Naive thymus-derived CD4-positive, alpha-beta T cell (primary cell): Measurements from ENCODE around the gene COBLL1. TPM values are rescaled to one million over a fixed set of nuclear protein-coding genes. Genes with fewer than 3 reads are reported as not detected.

Source experiments
- ATAC-seq: fragments of 150-1000 bp; cut with Tn5 transposase; 2 replicates; pipeline ENCODE4 v1.10.0; 2021; ENCODE audit warnings: mild to moderate bottlenecking, moderate library complexity
- CTCF ChIA-PET: fragments of 350-600 bp; sonication (Branson Sonifier 250); formaldehyde crosslinking; loops from one replicate; lab custom pipeline; 2021; ENCODE audit warnings: antibody characterized with exemption; lab: Charles Lee
- POLR2A ChIA-PET: fragments of 350-600 bp; sonication (Branson Sonifier 250); formaldehyde crosslinking; loops from one replicate; lab custom pipeline; 2021; ENCODE audit warnings: antibody characterized with exemption, inconsistent platforms; lab: Charles Lee
- DNase-seq, 9 donors: peaks; one replicate each; pipeline versions ENCODE4 v3.0.0 to v3.0.0-alpha.2; 2020 to 2022; ENCODE audit warnings: mixed read lengths in 1 of 9
- H3K27ac ChIP-seq: one replicate; pipeline ENCODE4 v1.7.0; 2013; ENCODE audit warnings: mild to moderate bottlenecking, low read depth, low read length, moderate library complexity
- H3K27me3 ChIP-seq, 2 donors: one replicate each; pipeline ENCODE4 v1.7.0; 2013; ENCODE audit warnings: low read length in 2 of 2, mild to moderate bottlenecking in 2 of 2, moderate library complexity in 2 of 2; ENCODE audit not compliant: control insufficient read depth in 2 of 2, insufficient read depth in 2 of 2
- H3K36me3 ChIP-seq, 3 experiments: 1 replicate in 2 of 3; 2 replicates in 1 of 3; pipeline ENCODE4 v1.7.0; 2013; ENCODE audit warnings: low read length in 3 of 3, mild to moderate bottlenecking in 3 of 3, moderate library complexity in 1 of 3; ENCODE audit not compliant: insufficient read depth in 3 of 3, control insufficient read depth in 2 of 3
- H3K4me1 ChIP-seq, 2 donors: one replicate each; pipeline ENCODE4 v1.7.0; 2013; ENCODE audit warnings: low read length in 2 of 2, mild to moderate bottlenecking in 2 of 2, moderate library complexity in 1 of 2; ENCODE audit not compliant: control insufficient read depth in 2 of 2, insufficient read depth in 2 of 2
- H3K4me3 ChIP-seq: 2 replicates; pipeline ENCODE4 v1.7.0; 2013; ENCODE audit warnings: mild to moderate bottlenecking, low read length
- H3K9me3 ChIP-seq, 3 experiments: 1 replicate in 2 of 3; 2 replicates in 1 of 3; pipeline ENCODE4 v1.7.0; 2013; ENCODE audit warnings: low read length in 3 of 3; ENCODE audit not compliant: control insufficient read depth in 2 of 3
- H3K27ac Mint-ChIP-seq, 9 donors: one replicate each; pipeline ENCODE4 v1.8.0; 2020 to 2022; ENCODE audit warnings: mixed read lengths in 9 of 9, mild to moderate bottlenecking in 8 of 9, moderate library complexity in 5 of 9, inconsistent platforms in 2 of 9
- H3K27me3 Mint-ChIP-seq, 5 donors: one replicate each; pipeline ENCODE4 v1.8.0; 2021 to 2022; ENCODE audit warnings: mixed read lengths in 5 of 5, mild to moderate bottlenecking in 1 of 5
- H3K36me3 Mint-ChIP-seq, 5 donors: one replicate each; pipeline ENCODE4 v1.8.0; 2020 to 2022; ENCODE audit warnings: mixed read lengths in 5 of 5, mild to moderate bottlenecking in 3 of 5, inconsistent platforms in 1 of 5
- H3K4me1 Mint-ChIP-seq, 7 donors: one replicate each; pipeline ENCODE4 v1.8.0; 2020 to 2022; ENCODE audit warnings: mixed read lengths in 7 of 7, mild to moderate bottlenecking in 3 of 7, inconsistent platforms in 1 of 7
- H3K4me3 Mint-ChIP-seq, 10 donors: one replicate each; pipeline ENCODE4 v1.8.0; 2020 to 2022; ENCODE audit warnings: mild to moderate bottlenecking in 10 of 10, mixed read lengths in 10 of 10, moderate library complexity in 6 of 10, inconsistent platforms in 2 of 10
- H3K9me3 Mint-ChIP-seq, 11 donors: one replicate each; pipeline ENCODE4 v1.8.0; 2020 to 2022; ENCODE audit warnings: mixed read lengths in 11 of 11, mild to moderate bottlenecking in 4 of 11, inconsistent platforms in 1 of 11, moderate library complexity in 1 of 11
- intact Hi-C, 2 donors: fragments of 100-400 bp; cut with micrococcal nuclease; formaldehyde crosslinking; loops; one replicate each; pipeline ENCODE4 v1.15.1; 2023
- polyA plus RNA-seq, 2 donors: library from polyadenylated mRNA; unstranded; fragments of 300-500 nt; fragmentation: Illumina TruSeq; gene quantifications; one replicate each; pipeline ENCODE4 v1.2.3, GENCODE V29; 2021
- total RNA-seq, 6 experiments: library from RNA in 5 of 6; stranded (reverse) in 5 of 6; gene quantifications; 1 replicate in 5 of 6; 2 replicates in 1 of 6; pipeline ENCODE4 v1.2.3 and lab custom pipeline; 2021 to 2026

The COBLL1 gene
- total and polyA plus RNA-seq, 7 experiments from 2014 or later, result 0.22 to 8.0 (median 0.57) TPM; not detected in 2

DNA sequence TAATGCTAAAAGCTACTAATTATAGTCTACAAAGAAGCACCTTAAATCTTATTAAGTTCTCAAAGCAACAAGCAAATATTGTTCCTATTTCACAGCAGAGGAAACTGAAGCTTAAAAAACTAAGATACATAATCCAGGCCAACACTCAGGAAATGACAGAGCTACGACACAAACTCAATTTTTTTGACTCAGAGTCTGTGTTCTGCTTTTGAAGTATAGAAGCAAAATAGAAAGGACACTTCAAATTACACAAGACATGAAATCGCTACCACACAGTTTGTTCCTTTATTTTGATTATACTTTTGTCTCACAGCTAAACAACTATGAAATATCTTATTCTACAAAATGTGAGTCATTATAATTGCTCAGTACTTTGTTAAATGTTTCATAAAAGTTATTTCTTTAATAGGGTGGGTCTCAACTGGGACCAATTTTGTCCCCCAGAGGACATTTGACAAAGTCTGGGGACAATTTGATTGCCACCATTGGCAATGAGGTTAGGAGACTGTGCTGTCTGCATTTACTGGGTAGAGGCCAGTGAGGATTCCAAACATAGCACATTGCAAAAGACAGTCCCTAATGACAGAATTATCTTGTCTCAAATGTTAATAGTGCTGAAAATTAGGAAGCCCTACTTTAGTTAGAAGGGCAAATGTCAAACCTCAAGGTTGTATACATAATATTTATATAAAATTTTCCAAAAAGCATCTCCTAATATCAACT, 118.8 kb downstream of the COBLL1 start:
- no peaks in the 10 kb centered on the region for H3K27me3 ChIP-seq
- Mint-ChIP-seq H3K4me3 (no peak overlapping the region), H3K27me3 (no peaks in the 10 kb centered on the region), H3K27ac (no peak overlapping the region), H3K9me3 (no peaks in the 10 kb centered on the region), H3K4me1 (no peaks in the 10 kb centered on the region), H3K36me3 (no peaks in the 10 kb centered on the region)
- ATAC-seq (peak; percentile 83), DNase-seq (no peak)
- H3K36me3 ChIP-seq, result no peaks in the 10 kb centered on the region
- no peaks in the 10 kb centered on the region for H3K4me1 ChIP-seq
- H3K9me3 ChIP-seq, result no peaks in the 10 kb centered on the region
- ChIA-PET CTCF (no interaction called here), POLR2A (no interaction called here)
- intact Hi-C loops, result no loop called here
- no peak overlapping the region for H3K4me3 ChIP-seq
- H3K27ac ChIP-seq, result no peak overlapping the region

- H3K27me3 Mint-ChIP-seq, result no peaks in the 10 kb centered on the region
- intact Hi-C loops, result no loop called here
Observed at GRCh38 chr2:164721430-164721829, 120.2 kb downstream of the COBLL1 start.

GRCh38 chr2:164719996-164720941, 121.4 kb downstream of the COBLL1 start:
- Histone ChIP-seq H3K27me3 (no peaks in the 10 kb centered on the region), H3K36me3 (no peaks in the 10 kb centered on the region), H3K4me1 (no peaks in the 10 kb centered on the region), H3K9me3 (no peaks in the 10 kb centered on the region), H3K4me3 (no peak overlapping the region), H3K27ac (no peak overlapping the region)
- DNase-seq (no peak), ATAC-seq (no peak)
- H3K4me3 Mint-ChIP-seq, result no peak overlapping the region
- POLR2A ChIA-PET, result no interaction called here
- no peaks in the 10 kb centered on the region for H3K36me3 Mint-ChIP-seq
- H3K9me3 Mint-ChIP-seq, result no peaks in the 10 kb centered on the region
- intact Hi-C loops, result loop anchor here in 1 of 2 donors (5.0 to 10.0 kb wide), 2 partner anchors 158 to 1555 kb away; no protein-coding TSS in a partner anchor
- H3K4me1 Mint-ChIP-seq, result no peaks in the 10 kb centered on the region
- no peak overlapping the region for H3K27ac Mint-ChIP-seq
- CTCF ChIA-PET, result no interaction called here
- peaks cover 0 to 2% (median 0%) of the 10 kb centered on the region in 5 donors for H3K27me3 Mint-ChIP-seq

More at GRCh38 chr2:164721430-164721829, 120.2 kb downstream of the COBLL1 start:
- H3K4me3 Mint-ChIP-seq, result no peak overlapping the region
- ATAC-seq (no peak), DNase-seq (no peak)
- ChIA-PET CTCF (no interaction called here), POLR2A (no interaction called here)
- Histone ChIP-seq H3K27ac (no peak overlapping the region), H3K36me3 (no peaks in the 10 kb centered on the region), H3K27me3 (no peaks in the 10 kb centered on the region), H3K4me3 (no peak overlapping the region), H3K4me1 (no peaks in the 10 kb centered on the region), H3K9me3 (no peaks in the 10 kb centered on the region)
- no peaks in the 10 kb centered on the region for H3K36me3 Mint-ChIP-seq
- no peaks in the 10 kb centered on the region for H3K4me1 Mint-ChIP-seq
- no peak overlapping the region for H3K27ac Mint-ChIP-seq
- H3K9me3 Mint-ChIP-seq, result no peaks in the 10 kb centered on the region

- CTCF ChIA-PET, result no interaction called here
- no peaks in the 10 kb centered on the region for H3K9me3 Mint-ChIP-seq
- Histone ChIP-seq H3K27ac (no peak overlapping the region), H3K36me3 (no peaks in the 10 kb centered on the region), H3K4me3 (no peak overlapping the region), H3K4me1 (no peaks in the 10 kb centered on the region), H3K9me3 (no peaks in the 10 kb centered on the region), H3K27me3 (no peaks in the 10 kb centered on the region)
- H3K27ac Mint-ChIP-seq, result no peak overlapping the region
- intact Hi-C loops, result loop anchor here in 1 of 2 donors (5.0 to 10.0 kb wide), 2 partner anchors 155 to 1552 kb away; no protein-coding TSS in a partner anchor
- H3K4me1 Mint-ChIP-seq, result no peaks in the 10 kb centered on the region
- H3K4me3 Mint-ChIP-seq, result no peak overlapping the region
- ATAC-seq, result no peak
- POLR2A ChIA-PET, result no interaction called here
- peaks cover 0 to 2% (median 0%) of the 10 kb centered on the region in 5 donors for H3K27me3 Mint-ChIP-seq
- no peak for DNase-seq
- no peaks in the 10 kb centered on the region for H3K36me3 Mint-ChIP-seq
Observed at GRCh38 chr2:164717000-164717803, 124.4 kb downstream of the COBLL1 start.

DNA sequence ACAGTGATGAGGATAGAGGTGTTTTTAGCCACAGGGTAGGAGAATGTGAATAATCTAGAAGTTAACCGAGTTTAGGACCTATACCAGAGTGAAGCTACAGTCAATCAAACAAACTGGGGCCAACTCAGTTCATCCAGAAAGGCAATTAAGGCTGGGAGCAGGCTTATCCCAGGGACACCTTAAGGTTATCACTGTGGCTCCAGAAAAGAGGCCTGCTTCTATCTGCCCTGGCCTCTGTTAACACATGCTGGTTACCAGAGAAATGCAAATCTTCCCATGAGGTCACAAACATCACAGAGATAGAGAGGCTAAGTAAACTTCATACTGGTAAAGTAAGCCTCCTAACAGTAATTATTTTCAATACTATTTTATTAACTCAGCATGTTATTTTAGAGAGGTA, 127.2 kb downstream of the COBLL1 start:
- H3K36me3 Mint-ChIP-seq, result no peaks in the 10 kb centered on the region

DNA sequence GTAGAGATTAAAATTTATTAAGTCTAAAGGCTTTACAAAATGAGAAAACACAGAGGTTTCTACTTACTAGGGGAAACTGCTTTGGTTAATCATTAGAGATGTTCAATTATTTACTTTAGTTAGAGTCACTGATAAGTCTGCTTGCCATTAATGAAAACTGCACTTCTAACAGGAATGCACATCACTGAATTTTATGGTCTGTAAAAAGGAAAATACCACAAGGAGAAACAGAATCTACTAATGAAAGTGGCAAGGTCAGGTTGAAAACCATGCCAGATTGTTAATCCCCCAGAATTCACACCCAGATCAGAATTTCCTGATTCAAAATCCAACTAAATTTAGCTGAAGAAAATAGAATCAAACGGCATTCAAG, 129.9 kb downstream of the COBLL1 start:
- Histone ChIP-seq H3K36me3 (no peaks in the 10 kb centered on the region), H3K9me3 (no peaks in the 10 kb centered on the region), H3K4me3 (no peak overlapping the region), H3K4me1 (no peaks in the 10 kb centered on the region), H3K27me3 (no peaks in the 10 kb centered on the region), H3K27ac (no peak overlapping the region)
- H3K4me3 Mint-ChIP-seq, result no peak overlapping the region
- H3K36me3 Mint-ChIP-seq, result no peaks in the 10 kb centered on the region
- peaks cover 0 to 2% (median 0%) of the 10 kb centered on the region in 5 donors for H3K27me3 Mint-ChIP-seq
- H3K27ac Mint-ChIP-seq, result no peak overlapping the region
- H3K4me1 Mint-ChIP-seq, result no peaks in the 10 kb centered on the region
- CTCF ChIA-PET, result no interaction called here
- DNase-seq (no peak), ATAC-seq (no peak)
- no peaks in the 10 kb centered on the region for H3K9me3 Mint-ChIP-seq
- intact Hi-C loops, result loop anchor here in 1 of 2 donors (10.0 kb wide), 1 partner anchor 1547 kb away; no protein-coding TSS in a partner anchor
- POLR2A ChIA-PET, result no interaction called here

More for the DNA sequence above, 127.2 kb downstream of the COBLL1 start:
- H3K9me3 ChIP-seq, result no peaks in the 10 kb centered on the region
- no peaks in the 10 kb centered on the region for H3K4me1 ChIP-seq
- no peak overlapping the region for H3K4me3 ChIP-seq
- intact Hi-C loops, result loop anchor here in 1 of 2 donors (10.0 kb wide), 1 partner anchor 1550 kb away; no protein-coding TSS in a partner anchor
- Mint-ChIP-seq H3K27me3 (peaks cover 0 to 2% (median 0%) of the 10 kb centered on the region in 5 donors), H3K4me1 (no peaks in the 10 kb centered on the region), H3K4me3 (no peak overlapping the region), H3K9me3 (no peaks in the 10 kb centered on the region), H3K27ac (no peak overlapping the region)
- no peaks in the 10 kb centered on the region for H3K36me3 ChIP-seq
- ChIA-PET POLR2A (no interaction called here), CTCF (no interaction called here)
- no peaks in the 10 kb centered on the region for H3K27me3 ChIP-seq
- DNase-seq (no peak), ATAC-seq (no peak)
- H3K27ac ChIP-seq, result no peak overlapping the region
